Measurements from ENCODE around the gene NT5DC3. TPM values are rescaled to one million over a fixed set of nuclear protein-coding genes. Genes with fewer than 3 reads are reported as not detected.

NT5DC3 gene
- total and polyA plus RNA-seq, 2 donors (not counting 3 experiments of a cell fraction or from before 2014, with no cell fraction given): 1.5 to 6.7 TPM

DNA sequence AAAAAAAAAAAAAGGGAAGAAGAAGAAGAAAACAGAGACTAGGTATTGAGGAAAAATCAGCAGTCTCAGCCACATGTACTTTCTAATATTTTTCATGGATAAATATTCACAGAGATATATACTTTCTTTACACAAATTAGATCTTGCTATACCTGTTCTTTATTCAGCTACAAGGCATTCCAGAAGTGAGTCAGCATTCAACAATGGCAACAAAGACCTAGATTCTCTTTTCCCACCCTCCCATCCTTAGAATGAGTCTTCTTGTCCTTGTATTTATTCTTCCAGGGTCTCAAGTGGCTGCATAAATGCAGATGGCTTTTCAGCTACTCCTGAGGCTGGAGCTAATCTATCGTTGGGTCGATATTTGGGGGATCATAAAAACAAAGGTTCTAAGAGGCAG is 93.0 kb downstream of the NT5DC3 start:
- intact Hi-C loops (cut with micrococcal nuclease): no loop called here
- Histone ChIP-seq H3K9me1 (replicated peaks; ENCODE audit: control insufficient read depth, extremely low read depth, insufficient read depth, low read length) (no peaks in the 10 kb centered on the region), H3K27me3 (ENCODE audit: control insufficient read depth in 2 of 2, insufficient read depth in 2 of 2, low read length in 2 of 2) (peaks cover 0 to 2% of the 10 kb centered on the region in 2 experiments), H3K4me2 (ENCODE audit: insufficient read depth, low read length) (no peak overlapping the region), H3K4me3 (replicated peaks in 1 of 3; ENCODE audit: insufficient read depth in 1 of 3, low read depth in 1 of 3, low read length in 3 of 3) (no peak overlapping the region), H4K20me1 (replicated peaks; ENCODE audit: control insufficient read depth, extremely low read depth, insufficient read depth, low read length) (no peaks in the 10 kb centered on the region), H3K36me3 (ENCODE audit: control insufficient read depth in 2 of 2, extremely low read depth in 1 of 2, insufficient read depth in 2 of 2, low read length in 2 of 2) (no peaks in the 10 kb centered on the region), H3K9me3 (replicated peaks; ENCODE audit: control insufficient read depth, insufficient read depth, low read length) (no peaks in the 10 kb centered on the region), H3K4me1 (ENCODE audit: control insufficient read depth, extremely low read depth, insufficient read depth, low read length) (no peaks in the 10 kb centered on the region), H3K79me2 (ENCODE audit: control insufficient read depth, insufficient read depth, low read length) (no peaks in the 10 kb centered on the region), H3K27ac (ENCODE audit: insufficient read depth, low read depth, low read length) (no peak overlapping the region), H3K9ac (replicated peaks; ENCODE audit: extremely low read depth, insufficient read depth, low read length) (no peak overlapping the region), H2AFZ (ENCODE audit: low read depth, low read length) (no peak overlapping the region)
- ChIA-PET POLR2A (interaction anchor here (0.7 kb wide), 1 partner anchor 59 kb away, joined by 3 read pairs; no protein-coding TSS in a partner anchor), CTCF (no interaction called here)
- TF ChIP-seq POLR2AphosphoS5 (IDR thresholded peaks at IDR 0.05; ENCODE audit: insufficient read depth, low read depth, low read length) (no peak), MYC (IDR thresholded peaks at IDR 0.05; ENCODE audit: low read depth, low read length) (no peak), JUN (IDR thresholded peaks at IDR 0.05; ENCODE audit: borderline replicate concordance, insufficient read depth, insufficient read length, low read depth) (no peak), GATA2 (IDR thresholded peaks at IDR 0.05; ENCODE audit: insufficient read depth, insufficient read length, low read depth, low read length) (no peak), FOS (IDR thresholded peaks at IDR 0.05; ENCODE audit: borderline replicate concordance, insufficient read depth, low read length) (no peak), EZH2 (IDR thresholded peaks at IDR 0.05; ENCODE audit: borderline replicate concordance, low read depth, low read length, severe bottlenecking) (no peak), POLR2A (IDR thresholded peaks at IDR 0.05; ENCODE audit: low read depth, low read length) (no peak)
- TF ChIP-seq, protein P1, sequence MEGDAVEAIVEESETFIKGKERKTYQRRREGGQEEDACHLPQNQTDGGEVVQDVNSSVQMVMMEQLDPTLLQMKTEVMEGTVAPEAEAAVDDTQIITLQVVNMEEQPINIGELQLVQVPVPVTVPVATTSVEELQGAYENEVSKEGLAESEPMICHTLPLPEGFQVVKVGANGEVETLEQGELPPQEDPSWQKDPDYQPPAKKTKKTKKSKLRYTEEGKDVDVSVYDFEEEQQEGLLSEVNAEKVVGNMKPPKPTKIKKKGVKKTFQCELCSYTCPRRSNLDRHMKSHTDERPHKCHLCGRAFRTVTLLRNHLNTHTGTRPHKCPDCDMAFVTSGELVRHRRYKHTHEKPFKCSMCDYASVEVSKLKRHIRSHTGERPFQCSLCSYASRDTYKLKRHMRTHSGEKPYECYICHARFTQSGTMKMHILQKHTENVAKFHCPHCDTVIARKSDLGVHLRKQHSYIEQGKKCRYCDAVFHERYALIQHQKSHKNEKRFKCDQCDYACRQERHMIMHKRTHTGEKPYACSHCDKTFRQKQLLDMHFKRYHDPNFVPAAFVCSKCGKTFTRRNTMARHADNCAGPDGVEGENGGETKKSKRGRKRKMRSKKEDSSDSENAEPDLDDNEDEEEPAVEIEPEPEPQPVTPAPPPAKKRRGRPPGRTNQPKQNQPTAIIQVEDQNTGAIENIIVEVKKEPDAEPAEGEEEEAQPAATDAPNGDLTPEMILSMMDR (IDR thresholded peaks at IDR 0.05; ENCODE audit: extremely low read depth in 1 of 2, insufficient read depth in 1 of 2, low read depth in 1 of 2, low read length in 2 of 2): no peak
- TF ChIP-seq, protein P2, sequence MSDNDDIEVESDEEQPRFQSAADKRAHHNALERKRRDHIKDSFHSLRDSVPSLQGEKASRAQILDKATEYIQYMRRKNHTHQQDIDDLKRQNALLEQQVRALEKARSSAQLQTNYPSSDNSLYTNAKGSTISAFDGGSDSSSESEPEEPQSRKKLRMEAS (IDR thresholded peaks at IDR 0.05; ENCODE audit: insufficient read depth, insufficient read length): no peak
- FAIRE-seq (no peak), DNase-seq (ENCODE audit: low read depth, low spot score) (no peak)
- BruUV-seq (replicated peaks): no TSS peak
- dilution Hi-C loops (cut with MboI; ENCODE audit: extremely low pct_ligation_motif_present, low sequenced_read_pairs): no loop called here

Data from endothelial cell of umbilical vein (primary cell).